Measurements from ENCODE around the gene TMEM175. TPM values are rescaled to one million over a fixed set of nuclear protein-coding genes. Genes with fewer than 3 reads are reported as not detected.

TMEM175 gene
- total RNA-seq, 2 donors from 2014 or later, result 26.5 to 39.5 TPM

DNA sequence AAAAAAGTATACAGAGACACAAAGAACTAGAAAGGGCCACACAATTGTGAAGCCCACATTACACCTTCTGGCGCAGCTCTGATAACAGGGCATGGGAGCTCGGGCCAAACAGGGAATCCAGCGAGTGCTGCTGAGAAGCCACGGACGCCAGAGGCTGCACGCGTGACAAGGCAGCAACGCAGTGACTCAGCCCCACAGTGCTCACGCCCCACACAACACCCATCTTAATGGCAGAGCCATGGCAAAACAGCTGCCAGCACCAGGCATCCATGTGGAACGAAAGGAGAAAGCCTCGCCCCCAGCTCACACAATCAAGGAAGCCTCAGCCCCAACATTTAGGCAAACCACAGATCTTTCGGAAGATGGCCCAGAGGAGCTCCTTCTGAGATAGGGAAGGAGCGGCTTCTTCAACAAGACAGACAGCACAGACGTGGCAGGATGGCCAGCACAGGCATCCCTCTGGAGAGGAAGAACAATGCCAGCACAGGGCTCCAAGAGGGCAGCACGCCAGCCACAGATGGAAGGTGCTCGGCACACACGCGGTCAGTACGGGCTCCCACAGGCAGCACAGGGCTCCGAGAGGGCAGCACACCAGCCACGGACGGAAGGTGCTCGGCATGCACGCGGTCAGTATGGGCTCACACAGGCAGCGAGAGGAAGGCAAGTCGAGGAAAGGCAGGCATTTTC lies 33.2 kb upstream of the TMEM175 start:
- H3K27ac ChIP-seq, result no peak overlapping the region
- H3K27me3 ChIP-seq (replicated peaks; ENCODE audit: insufficient read depth), result no peaks in the 10 kb centered on the region
- DNase-seq (ENCODE audit: low spot score) (no peak), ATAC-seq (ENCODE audit: insufficient number of reproducible peaks, low FRiP score, low read depth) (no peak)
- TF ChIP-seq CTCF (IDR thresholded peaks at IDR 0.05), result no peak
- H3K4me3 ChIP-seq, result no peak overlapping the region
- H3K9me3 ChIP-seq, result no peaks in the 10 kb centered on the region
- H3K4me1 ChIP-seq (ENCODE audit: control insufficient read depth in 1 of 2, low read depth in 2 of 2), result no peaks in the 10 kb centered on the region
- H3K36me3 ChIP-seq, result peaks cover 33% of the 10 kb centered on the region

GRCh38 chr4:899556-899906 lies 32.7 kb upstream of the TMEM175 start:
- no peak overlapping the region for H3K4me3 ChIP-seq
- no peak for ATAC-seq (ENCODE audit: insufficient number of reproducible peaks, low FRiP score, low read depth)
- no peak for TF ChIP-seq CTCF (IDR thresholded peaks at IDR 0.05)
- no peak overlapping the region for H3K27ac ChIP-seq
- no peaks in the 10 kb centered on the region for H3K27me3 ChIP-seq (replicated peaks; ENCODE audit: insufficient read depth)
- no peak for DNase-seq (ENCODE audit: low spot score)
- no peaks in the 10 kb centered on the region for H3K9me3 ChIP-seq
- no peaks in the 10 kb centered on the region for H3K4me1 ChIP-seq (ENCODE audit: control insufficient read depth in 1 of 2, low read depth in 2 of 2)
- peaks cover 32% of the 10 kb centered on the region for H3K36me3 ChIP-seq

DNA sequence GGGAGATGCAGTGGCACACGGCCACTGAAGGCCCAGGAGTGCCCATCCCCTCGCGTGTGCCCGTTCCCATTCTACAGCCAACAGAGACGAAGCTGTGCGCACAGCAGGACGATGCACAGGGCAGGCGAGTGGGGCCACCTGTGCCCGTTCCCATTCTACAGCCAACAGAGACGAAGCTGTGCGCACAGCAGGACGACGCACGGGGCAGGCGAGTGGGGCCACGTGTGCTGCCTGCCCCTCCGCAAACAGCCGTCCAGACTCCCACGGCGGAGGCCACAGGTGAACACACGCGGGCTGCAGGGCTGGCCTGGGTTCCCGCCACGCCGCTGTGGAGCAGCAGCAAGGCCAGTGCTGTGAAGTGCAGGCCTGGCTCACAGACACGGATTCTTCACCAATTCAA lies 32.2 kb upstream of the TMEM175 start:
- H3K27me3 ChIP-seq (replicated peaks; ENCODE audit: insufficient read depth), result no peaks in the 10 kb centered on the region
- no peak for TF ChIP-seq CTCF (IDR thresholded peaks at IDR 0.05)
- peaks cover 31% of the 10 kb centered on the region for H3K36me3 ChIP-seq
- H3K27ac ChIP-seq, result no peak overlapping the region
- no peaks in the 10 kb centered on the region for H3K9me3 ChIP-seq
- ATAC-seq (ENCODE audit: insufficient number of reproducible peaks, low FRiP score, low read depth) (no peak), DNase-seq (ENCODE audit: low spot score) (no peak)
- H3K4me1 ChIP-seq (ENCODE audit: control insufficient read depth in 1 of 2, low read depth in 2 of 2), result no peaks in the 10 kb centered on the region
- H3K4me3 ChIP-seq, result no peak overlapping the region

DNA sequence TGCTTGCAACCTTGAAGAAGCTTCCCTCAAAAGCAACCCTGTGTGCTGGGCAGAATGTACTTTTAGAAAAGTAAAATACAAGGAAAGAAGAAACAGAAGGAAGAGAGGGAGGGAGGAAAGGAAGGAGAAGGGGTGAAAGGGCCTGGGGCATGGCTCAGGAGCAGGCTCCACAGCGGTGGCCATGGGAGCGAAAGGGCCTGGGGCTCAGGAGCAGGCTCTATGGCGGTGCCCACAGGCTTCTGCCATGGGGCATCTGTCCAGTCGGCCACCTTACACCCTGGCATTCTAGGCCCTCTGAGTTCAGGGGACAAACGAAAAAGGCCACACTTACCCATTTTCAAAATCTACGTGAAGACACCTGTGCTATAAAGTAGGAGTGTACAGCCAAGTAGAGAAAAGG lies 31.5 kb upstream of the TMEM175 start:
- H3K36me3 ChIP-seq, result peaks cover 24% of the 10 kb centered on the region
- DNase-seq (ENCODE audit: low spot score), result no peak
- no peak overlapping the region for H3K4me3 ChIP-seq
- no peaks in the 10 kb centered on the region for H3K27me3 ChIP-seq (replicated peaks; ENCODE audit: insufficient read depth)
- H3K4me1 ChIP-seq (ENCODE audit: control insufficient read depth in 1 of 2, low read depth in 2 of 2), result no peaks in the 10 kb centered on the region
- H3K9me3 ChIP-seq, result no peaks in the 10 kb centered on the region
- TF ChIP-seq CTCF (IDR thresholded peaks at IDR 0.05), result no peak
- H3K27ac ChIP-seq, result no peak overlapping the region
- no peak for ATAC-seq (ENCODE audit: insufficient number of reproducible peaks, low FRiP score, low read depth)

DNA sequence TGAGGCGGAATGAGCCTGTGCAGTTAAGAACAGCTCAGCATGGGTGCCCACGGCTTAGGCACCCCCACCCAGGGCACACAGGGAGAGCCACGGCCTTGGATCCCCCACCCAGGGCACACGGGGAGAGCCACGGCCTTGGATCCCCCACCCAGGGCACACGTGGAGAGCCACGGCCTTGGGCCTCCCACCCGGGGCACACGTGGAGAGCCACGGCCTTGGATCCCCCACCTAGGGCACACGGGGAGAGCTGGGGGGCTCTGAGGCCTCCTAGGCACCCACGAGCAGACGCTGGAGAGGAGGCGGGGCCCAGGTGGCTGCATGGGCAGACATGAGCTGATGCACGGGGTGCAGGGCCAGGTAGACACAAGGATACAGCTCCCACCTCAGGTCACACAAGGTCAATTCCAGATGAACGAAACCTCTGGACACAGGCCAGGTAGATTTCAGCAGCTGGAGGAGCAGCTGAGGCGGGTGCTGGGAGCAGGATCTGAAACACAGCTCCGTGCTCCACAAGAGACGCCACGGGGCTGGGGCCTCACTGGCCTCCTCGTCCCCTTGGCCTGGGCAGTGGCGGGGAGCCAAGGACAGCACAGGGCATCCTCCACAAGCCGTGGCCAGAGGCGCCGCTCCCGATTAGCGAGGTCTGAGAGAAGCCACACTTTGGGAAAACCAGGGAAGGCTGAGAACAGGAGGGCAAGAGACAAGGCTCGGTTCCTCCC lies 30.9 kb upstream of the TMEM175 start:
- ATAC-seq (ENCODE audit: insufficient number of reproducible peaks, low FRiP score, low read depth) (no peak), DNase-seq (ENCODE audit: low spot score) (no peak)
- Histone ChIP-seq H3K9me3 (no peaks in the 10 kb centered on the region), H3K4me1 (ENCODE audit: control insufficient read depth in 1 of 2, low read depth in 2 of 2) (no peaks in the 10 kb centered on the region), H3K4me3 (no peak overlapping the region), H3K36me3 (peaks cover 24% of the 10 kb centered on the region), H3K27me3 (replicated peaks; ENCODE audit: insufficient read depth) (no peaks in the 10 kb centered on the region), H3K27ac (no peak overlapping the region)
- no peak for TF ChIP-seq CTCF (IDR thresholded peaks at IDR 0.05)

All from thoracic aorta (tissue), 2 donors.